Adrenal gland (tissue), 12 donors: ENCODE measurements around the gene RIPOR1. TPM values are rescaled to one million over a fixed set of nuclear protein-coding genes. Genes with fewer than 3 reads are reported as not detected.
"Not testable (repeated sequence)": the region's sequence is repeated elsewhere in the genome, so short reads cannot be mapped to it uniquely, and the experiment has no call there.

Experiments
- DNase-seq, 7 donors: peaks; one replicate each; pipeline ENCODE4 v3.0.0-alpha.2; 2019 to 2020
- H3K27ac ChIP-seq, 5 donors: fragments of 200-600 bp; sonication (generic) in 4 of 5; 1 replicate in 3 of 5; 2 replicates in 2 of 5; pipeline versions ENCODE4 v1.5.1 to v1.8.0; 2016 to 2020; ENCODE audit warnings: mild to moderate bottlenecking in 1 of 5
- H3K27me3 ChIP-seq: fragments of 200-600 bp; 2 replicates; pipeline ENCODE4 v1.8.0; 2021
- H3K36me3 ChIP-seq, 2 donors: fragments of 200-600 bp; replicated peaks in 1 of 2; 1 replicate in 1 of 2; 2 replicates in 1 of 2; pipeline versions ENCODE4 v1.5.1 to v1.8.0; 2018 to 2022
- H3K4me1 ChIP-seq, 2 donors: fragments of 200-600 bp; replicated peaks in 1 of 2; 1 replicate in 1 of 2; 2 replicates in 1 of 2; pipeline versions ENCODE4 v1.5.1 to v1.8.0; 2018 to 2021
- H3K4me3 ChIP-seq, 4 donors: fragments of 200-600 bp; sonication (generic) in 3 of 4; one replicate each; pipeline ENCODE4 v1.5.1; 2016 to 2018
- H3K9me3 ChIP-seq, 3 donors: fragments of 200-600 bp; sonication (generic) in 1 of 3; replicated peaks in 1 of 3; 1 replicate in 2 of 3; 2 replicates in 1 of 3; pipeline versions ENCODE4 v1.5.1 to v1.8.0; 2016 to 2021
- CTCF ChIP-seq, 6 experiments: fragments of 450-650 bp in 4 of 6; fragments of 200-600 bp in 2 of 6; sonication (generic) in 1 of 6; IDR thresholded peaks; 1 replicate in 5 of 6; 2 replicates in 1 of 6; pipeline versions ENCODE4 v1.5.1 to v1.8.0; 2016 to 2021; ENCODE audit warnings: antibody characterized with exemption in 6 of 6, mild to moderate bottlenecking in 2 of 6, moderate library complexity in 1 of 6
- POLR2A ChIP-seq, 2 donors: fragments of 450-650 bp; IDR thresholded peaks; one replicate each; pipeline ENCODE4 v1.6.1; 2017; ENCODE audit warnings: antibody characterized with exemption in 2 of 2, mild to moderate bottlenecking in 2 of 2, moderate library complexity in 1 of 2
- WGBS, 4 donors: extraction: QIAGEN DNeasy Blood & Tissue Kit in 2 of 4; methylation state at CpG; one replicate each; pipeline versions ENCODE4 v1.1.5 to v1.1.7; 2013 to 2017; 5-methylcytosine and 5-hydroxymethylcytosine counted together
- intact Hi-C, 2 donors: fragments of 100-400 bp; cut with DNase I; formaldehyde crosslinking; loops; one replicate each; pipeline versions ENCODE4 v1.14.1 to v1.15.0; 2022 to 2023
- polyA plus RNA-seq, 3 donors: library from polyadenylated mRNA; stranded (reverse); fragments of 200-250 nt in 2 of 3; fragments of 350-450 nt in 1 of 3; fragmentation: Illumina TruSeq in 1 of 3; extraction: RNeasy Lipid Tissue Mini Kit (QIAGEN cat#74804) in 1 of 3; gene quantifications; one replicate each; pipeline ENCODE4 v1.2.3, GENCODE V29; 2013 to 2014
- total RNA-seq, 9 donors: library from RNA; depleted of rRNA in 4 of 9; stranded (reverse); fragments of >200 nt in 4 of 9; fragments of 120-200 nt in 1 of 9; fragmentation: NEBNext Ultra II Directional in 1 of 9; extraction: Animal tissue kit (Norgen Biotek cat#: 25700) in 1 of 9; gene quantifications; one replicate each; pipeline versions ENCODE4 v1.1.0 to v1.2.4, GENCODE V29; 2013 to 2023
- donor health status: healthy with polysubstance abuse.
- donor health status: Bipolar disorder and iron deficiency.
- donor health status: DM: yes; HTN: yes; CAD: no.
- donor health status: DM: no; HTN: no; CAD: no.
- donor health status: DM: no; HTN: no; CAD: no.
- donor health status: DM: yes; HTN: yes; CAD: no.

The RIPOR1 gene
- total and polyA plus RNA-seq, 12 donors, result 8.1 to 168 (median 57.7) TPM

- WGBS, 4 donors, result 45 to 64% (median 63%) methylated on average over 7 to 12 of the region's 12 CpGs
- Histone ChIP-seq H3K36me3 (peaks cover 0 to 8% of the 10 kb centered on the region in 2 donors), H3K27ac (peak overlapping the region; percentile 15 to 99 (median 57)), H3K9me3 (no peaks in the 10 kb centered on the region), H3K27me3 (no peaks in the 10 kb centered on the region), H3K4me3 (no peak overlapping the region), H3K4me1 (peaks cover 37 to 54% of the 10 kb centered on the region in 2 donors)
- TF ChIP-seq CTCF (IDR thresholded peaks at IDR 0.05) (no peak), POLR2A (IDR thresholded peaks at IDR 0.05) (no peak)
- intact Hi-C loops, result loop anchor here in 1 of 2 donors (5.0 kb wide), 1 partner anchor 33 kb away; no protein-coding TSS in a partner anchor
- DNase-seq, result peak in 6 of 7 donors; percentile 52 to 77 (median 58)
Observed at GRCh38 chr16:67483731-67484525, 44.7 kb upstream of the RIPOR1 start.

- intact Hi-C loops, result no loop called here
- no peaks in the 10 kb centered on the region for H3K9me3 ChIP-seq
- TF ChIP-seq POLR2A (IDR thresholded peaks at IDR 0.05) (no peak), CTCF (IDR thresholded peaks at IDR 0.05) (no peak)
- no peaks in the 10 kb centered on the region for H3K27me3 ChIP-seq
- peaks cover 32 to 58% of the 10 kb centered on the region in 2 donors for H3K4me1 ChIP-seq
- peaks cover 0 to 8% of the 10 kb centered on the region in 2 donors for H3K36me3 ChIP-seq
- no peak for DNase-seq
- peak overlapping the region in 1 of 5 donors; percentile 29 for H3K27ac ChIP-seq
- H3K4me3 ChIP-seq, result no peak overlapping the region
- 59 to 65% (median 61%) methylated on average over 2 to 3 of the region's 3 CpGs for WGBS, 4 donors
Observed at GRCh38 chr16:67486805-67487204, 41.8 kb upstream of the RIPOR1 start.

- H3K27ac ChIP-seq, result peak overlapping the region in 2 of 5 donors; percentile 3 to 75
- H3K36me3 ChIP-seq, H3K4me3 ChIP-seq, intact Hi-C loops, DNase-seq, H3K9me3 ChIP-seq, H3K27me3 ChIP-seq: not testable (repeated sequence)
- H3K4me1 ChIP-seq, result peaks cover 27 to 51% of the 10 kb centered on the region in 2 donors
- WGBS, 4 donors, result 83 to 91% (median 88%) methylated on average over 4 of the region's 4 CpGs
Observed at GRCh38 chr16:67487561-67487960, 41.1 kb upstream of the RIPOR1 start.

- 31 to 55% (median 43%) methylated on average over 3 to 4 of the region's 4 CpGs for WGBS, 4 donors
- peaks cover 14 to 32% of the 10 kb centered on the region in 2 donors for H3K4me1 ChIP-seq
- no peak overlapping the region for H3K4me3 ChIP-seq
- no peak for TF ChIP-seq POLR2A (IDR thresholded peaks at IDR 0.05)
- TF ChIP-seq CTCF (IDR thresholded peaks at IDR 0.05), result no peak
- intact Hi-C loops, result no loop called here
- H3K27ac ChIP-seq, result peak overlapping the region; percentile 51 to 75 (median 56)
- H3K36me3 ChIP-seq, result peaks cover 0 to 6% of the 10 kb centered on the region in 2 donors
- H3K9me3 ChIP-seq, result no peaks in the 10 kb centered on the region
- no peaks in the 10 kb centered on the region for H3K27me3 ChIP-seq
- DNase-seq, result peak in 3 of 7 donors; percentile 51 to 59 (median 57)
Observed at GRCh38 chr16:67489401-67490083, 39.1 kb upstream of the RIPOR1 start.
